HG02588 (cell line): ENCODE measurements around the gene ARL4C.

Experiments
- ATAC-seq: cut with Tn5 transposase; IDR thresholded peaks from one replicate; pipeline ENCODE4 v1.9.1; 2021; ENCODE audit warnings: mild to moderate bottlenecking, moderate library complexity; ENCODE audit not compliant: unreplicated experiment

ARL4C gene

GRCh38 chr2:234448506-234449184 lies 48.2 kb downstream of the ARL4C start:
- no peak for ATAC-seq

- ATAC-seq, result no peak
Observed at GRCh38 chr2:234447963-234448362, 48.9 kb downstream of the ARL4C start.

DNA sequence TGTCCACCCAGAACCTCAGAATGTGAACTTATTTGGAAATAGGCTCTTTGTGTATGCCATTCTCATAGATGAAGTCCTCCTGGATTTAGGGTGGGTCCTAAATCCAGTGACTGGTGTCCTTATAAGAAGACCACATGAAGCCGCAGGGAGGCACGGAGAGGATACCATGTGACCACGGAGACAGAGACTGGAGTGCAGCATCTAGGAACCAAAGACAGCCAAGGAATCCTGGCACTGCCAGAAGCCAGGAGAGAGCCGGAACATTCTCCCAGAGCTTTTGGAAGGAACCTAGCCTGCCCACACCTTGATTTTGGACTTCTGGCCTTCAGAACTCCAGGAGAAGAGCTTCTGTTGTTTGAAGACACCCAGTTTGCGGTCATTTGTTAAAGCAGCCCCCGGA lies 49.7 kb downstream of the ARL4C start:
- no peak for ATAC-seq

DNA sequence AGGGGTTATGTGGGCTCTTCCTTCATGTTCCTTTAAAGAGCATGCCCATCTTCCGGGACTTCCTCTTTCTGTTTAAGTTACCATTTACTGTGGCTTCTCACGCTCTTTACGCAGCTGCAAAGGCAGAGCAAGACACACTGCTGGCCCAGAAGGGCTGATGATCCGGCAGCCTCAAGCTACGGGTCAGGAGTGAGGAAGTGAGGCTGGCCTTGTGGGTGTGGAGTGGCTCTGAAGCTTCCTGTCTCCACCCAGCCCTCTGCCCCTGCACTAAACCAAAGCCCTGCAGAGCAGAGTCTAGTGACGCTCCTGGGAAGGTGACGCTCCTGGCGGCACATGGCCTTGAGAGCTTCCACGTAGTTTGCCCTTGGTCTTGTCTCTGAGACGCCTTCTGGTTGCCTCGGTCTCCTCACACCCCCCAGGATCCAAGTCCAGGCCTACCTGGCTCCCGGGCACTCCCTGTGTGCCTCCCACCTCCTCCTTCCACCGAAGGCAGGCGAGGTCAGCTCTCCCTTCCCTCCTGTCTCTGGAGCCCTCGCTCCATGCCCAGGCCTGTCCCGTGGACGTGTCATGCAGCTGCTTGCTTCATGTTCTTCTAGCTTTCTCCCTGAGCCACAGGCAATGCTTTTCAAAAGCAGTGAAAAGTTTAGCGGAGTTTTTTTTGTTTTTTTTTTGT lies 50.3 kb downstream of the ARL4C start:
- peak; percentile 93 for ATAC-seq

DNA sequence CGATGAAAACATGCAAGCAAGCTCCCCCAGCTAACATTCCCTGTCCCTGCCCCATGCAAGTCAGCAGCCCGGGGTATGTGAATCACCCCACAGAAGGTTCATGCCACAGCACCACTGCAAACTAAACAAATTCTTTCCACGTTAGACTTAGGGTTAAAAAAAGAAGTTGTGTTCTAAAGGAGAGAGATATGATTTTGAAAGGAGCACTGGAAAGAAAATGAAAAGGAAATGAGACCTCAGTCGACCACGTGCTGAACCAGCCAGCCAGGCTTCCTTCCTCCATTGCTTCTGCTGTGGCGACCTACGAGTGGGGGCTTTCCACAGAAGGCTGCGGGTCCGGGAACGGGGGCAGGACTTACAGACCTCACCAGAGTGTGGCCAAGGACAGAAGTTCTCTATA lies 52.0 kb downstream of the ARL4C start:
- ATAC-seq, result no peak

GRCh38 chr2:234444242-234444730 lies 52.6 kb downstream of the ARL4C start:
- no peak for ATAC-seq
